NCI-H1105 treated with DMSO at 0.1 percent for 48 hours (cell line): Measurements from ENCODE around the gene KIAA0408.
"Not testable (repeated sequence)": the region's sequence is repeated elsewhere in the genome, so short reads cannot be mapped to it uniquely, and the experiment has no call there.

ENCODE experiments used
- DNase-seq: peaks from one replicate; lab custom pipeline; 2025; lab: John Stamatoyannopoulos, UW

KIAA0408 gene

GRCh38 chr6:127412016-127412415 lies 47.2 kb downstream of the KIAA0408 start:
- DNase-seq = not testable (repeated sequence)
